MM.1S (cell line): Measurements from ENCODE around the gene GPR137B.

Experiments used
- EZH2 ChIP-seq: fragments of 300-600 bp; sonication (generic); optimal IDR thresholded peaks from 2 replicates; pipeline ENCODE3; 2017; ENCODE audit warnings: low read depth, mild to moderate bottlenecking, antibody characterized with exemption, low read length, mixed read lengths
- EZH2phosphoT487 ChIP-seq: fragments of 300-600 bp; sonication (generic); IDR thresholded peaks from 2 replicates; pipeline ENCODE4 v1.6.1; 2018; ENCODE audit warnings: antibody characterized with exemption, low read length
- TF ChIP-seq, protein P1 (sequence below): fragments of 300-600 bp; sonication (generic); IDR thresholded peaks from 2 replicates; pipeline ENCODE4 v1.5.1; 2016; ENCODE audit warnings: antibody characterized with exemption, low read length, mixed read lengths

DNA sequence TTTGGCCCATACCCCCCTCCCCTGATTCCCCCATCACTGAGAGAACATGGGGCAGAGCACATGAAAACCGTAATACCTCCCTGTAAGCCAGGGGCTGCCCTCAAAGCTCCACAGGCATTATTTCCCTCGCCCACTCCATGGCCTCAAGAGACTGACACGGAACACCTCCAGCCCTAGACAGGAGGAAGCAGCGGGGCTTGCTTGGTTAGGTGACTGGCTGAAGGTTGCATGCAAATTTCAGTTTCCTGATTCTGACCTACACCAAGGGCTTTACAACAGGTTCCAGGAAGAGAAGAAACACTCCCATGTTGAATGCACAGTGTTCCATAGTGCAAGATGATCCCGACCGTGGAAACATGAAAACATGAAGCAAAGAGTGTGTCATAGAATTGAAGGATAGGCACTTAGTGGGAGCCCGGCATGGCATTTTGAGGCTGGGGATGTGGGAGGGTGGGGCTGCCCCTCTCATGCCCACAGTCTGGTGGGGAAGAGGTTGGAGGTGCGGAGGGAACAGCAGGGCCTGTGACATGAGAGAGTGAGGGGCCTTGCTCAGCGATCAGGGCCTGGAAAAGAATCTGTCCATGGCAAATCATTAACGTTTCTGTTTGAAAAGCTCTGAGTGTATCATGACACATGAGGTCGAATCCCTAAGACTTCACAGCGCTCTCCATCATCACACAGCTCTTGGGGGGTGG, 33.5 kb downstream of the GPR137B start:
- TF ChIP-seq EZH2 (no peak), EZH2phosphoT487 (no peak)
- TF ChIP-seq, protein P1, sequence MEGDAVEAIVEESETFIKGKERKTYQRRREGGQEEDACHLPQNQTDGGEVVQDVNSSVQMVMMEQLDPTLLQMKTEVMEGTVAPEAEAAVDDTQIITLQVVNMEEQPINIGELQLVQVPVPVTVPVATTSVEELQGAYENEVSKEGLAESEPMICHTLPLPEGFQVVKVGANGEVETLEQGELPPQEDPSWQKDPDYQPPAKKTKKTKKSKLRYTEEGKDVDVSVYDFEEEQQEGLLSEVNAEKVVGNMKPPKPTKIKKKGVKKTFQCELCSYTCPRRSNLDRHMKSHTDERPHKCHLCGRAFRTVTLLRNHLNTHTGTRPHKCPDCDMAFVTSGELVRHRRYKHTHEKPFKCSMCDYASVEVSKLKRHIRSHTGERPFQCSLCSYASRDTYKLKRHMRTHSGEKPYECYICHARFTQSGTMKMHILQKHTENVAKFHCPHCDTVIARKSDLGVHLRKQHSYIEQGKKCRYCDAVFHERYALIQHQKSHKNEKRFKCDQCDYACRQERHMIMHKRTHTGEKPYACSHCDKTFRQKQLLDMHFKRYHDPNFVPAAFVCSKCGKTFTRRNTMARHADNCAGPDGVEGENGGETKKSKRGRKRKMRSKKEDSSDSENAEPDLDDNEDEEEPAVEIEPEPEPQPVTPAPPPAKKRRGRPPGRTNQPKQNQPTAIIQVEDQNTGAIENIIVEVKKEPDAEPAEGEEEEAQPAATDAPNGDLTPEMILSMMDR: no peak
